GM12873 (cell line): ENCODE results near the gene SNX33.

Experiments
- TF ChIP-seq, protein P1 (sequence below): IDR thresholded peaks from 2 replicates; pipeline ENCODE4 v1.5.1; 2012; ENCODE audit warnings: low read depth, mild to moderate bottlenecking, moderate library complexity, low read length, control low read depth; ENCODE audit not compliant: insufficient read depth; ENCODE audit errors: missing control alignments

SNX33 gene

GRCh38 chr15:75637245-75638009 lies 10.3 kb upstream of the SNX33 start:
- TF ChIP-seq, protein P1, sequence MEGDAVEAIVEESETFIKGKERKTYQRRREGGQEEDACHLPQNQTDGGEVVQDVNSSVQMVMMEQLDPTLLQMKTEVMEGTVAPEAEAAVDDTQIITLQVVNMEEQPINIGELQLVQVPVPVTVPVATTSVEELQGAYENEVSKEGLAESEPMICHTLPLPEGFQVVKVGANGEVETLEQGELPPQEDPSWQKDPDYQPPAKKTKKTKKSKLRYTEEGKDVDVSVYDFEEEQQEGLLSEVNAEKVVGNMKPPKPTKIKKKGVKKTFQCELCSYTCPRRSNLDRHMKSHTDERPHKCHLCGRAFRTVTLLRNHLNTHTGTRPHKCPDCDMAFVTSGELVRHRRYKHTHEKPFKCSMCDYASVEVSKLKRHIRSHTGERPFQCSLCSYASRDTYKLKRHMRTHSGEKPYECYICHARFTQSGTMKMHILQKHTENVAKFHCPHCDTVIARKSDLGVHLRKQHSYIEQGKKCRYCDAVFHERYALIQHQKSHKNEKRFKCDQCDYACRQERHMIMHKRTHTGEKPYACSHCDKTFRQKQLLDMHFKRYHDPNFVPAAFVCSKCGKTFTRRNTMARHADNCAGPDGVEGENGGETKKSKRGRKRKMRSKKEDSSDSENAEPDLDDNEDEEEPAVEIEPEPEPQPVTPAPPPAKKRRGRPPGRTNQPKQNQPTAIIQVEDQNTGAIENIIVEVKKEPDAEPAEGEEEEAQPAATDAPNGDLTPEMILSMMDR, result no peak

DNA sequence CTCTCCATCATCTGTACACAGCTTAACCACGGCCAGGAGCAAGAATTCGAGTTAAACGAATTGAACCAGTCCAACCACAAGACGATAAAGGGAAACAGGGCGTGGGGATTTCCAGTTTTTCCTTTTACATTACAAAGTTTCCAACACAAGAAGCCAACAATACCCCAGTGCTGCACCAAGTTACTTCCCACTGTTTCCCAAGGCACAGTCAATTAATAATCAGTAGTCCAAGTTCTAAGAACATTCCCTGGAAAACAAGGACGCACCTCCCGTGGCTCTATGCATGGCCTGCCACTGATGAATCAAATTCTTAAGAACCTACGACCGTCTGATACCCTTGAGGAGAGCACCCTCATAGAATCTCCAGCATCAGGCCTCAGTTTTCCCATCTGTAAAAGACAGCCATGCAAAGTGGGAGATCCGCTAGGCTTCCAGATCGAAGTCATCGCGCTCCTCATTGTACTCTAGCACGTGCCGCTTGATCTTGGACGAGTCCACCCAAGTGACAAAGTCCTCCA lies 8.5 kb upstream of the SNX33 start:
- TF ChIP-seq, protein P1, result no peak

DNA sequence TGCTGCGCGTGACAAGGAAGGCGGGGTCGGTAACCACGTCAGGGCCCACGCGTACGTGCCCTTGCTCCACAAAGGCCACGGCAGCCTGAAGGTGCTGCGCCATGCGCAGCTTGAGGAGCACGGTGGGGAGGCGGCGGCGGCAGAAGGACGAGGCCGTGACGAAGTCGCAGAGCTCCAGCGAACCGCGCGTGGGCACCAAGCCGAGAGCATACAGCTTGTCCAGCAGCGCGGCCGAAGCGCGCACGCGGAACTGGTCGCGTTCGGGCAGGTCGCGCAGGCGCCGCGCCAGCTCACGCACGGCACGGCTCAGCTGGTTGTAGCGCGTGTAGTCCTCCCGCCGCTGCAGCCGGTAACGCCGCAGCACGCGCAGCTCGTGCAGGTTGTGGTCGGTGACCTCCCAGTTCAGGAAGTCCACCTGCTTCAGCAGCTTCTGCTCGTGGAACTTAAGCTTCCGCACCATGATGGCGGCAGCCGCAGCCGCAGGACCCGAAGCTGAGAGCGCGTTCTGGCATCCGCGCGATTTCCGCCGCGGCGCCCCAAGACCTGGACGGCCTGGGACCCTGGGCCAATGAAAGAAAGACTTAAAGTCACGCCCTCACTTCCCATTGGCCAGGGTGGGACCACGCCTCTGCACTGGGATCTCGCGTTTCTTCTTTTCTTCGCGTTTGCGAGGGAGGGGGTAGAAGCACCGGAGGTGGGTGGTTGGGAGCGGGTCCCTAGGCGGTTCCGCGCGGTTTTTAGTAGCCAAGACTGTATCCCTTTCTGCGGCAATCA lies 7.8 kb upstream of the SNX33 start, which contains the start of gene IMP3:
TSS of gene IMP3 (minus strand) at position 516 of the 774 bp plus-strand sequence. CDS start at position 460, 56 bp downstream.
- TF ChIP-seq, protein P1, result no peak

GRCh38 chr15:75640483-75641178 lies 7.1 kb upstream of the SNX33 start:
- TF ChIP-seq, protein P1, result peak; percentile 44

DNA sequence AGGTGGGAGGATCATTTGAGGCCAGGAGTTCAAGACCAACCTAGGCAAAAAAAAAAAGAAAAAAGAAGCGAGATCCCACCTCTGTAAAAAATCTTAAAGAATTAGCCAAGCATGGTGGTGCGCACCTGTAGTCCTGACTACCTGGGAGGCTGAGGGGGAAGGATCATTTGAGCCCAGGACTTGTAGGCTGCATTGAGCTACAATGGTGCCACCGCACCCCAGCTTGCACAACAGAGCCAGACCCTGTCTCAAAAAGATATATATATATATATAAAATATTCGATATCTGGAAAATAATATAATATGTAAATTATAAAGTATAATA lies 6.6 kb upstream of the SNX33 start:
- TF ChIP-seq, protein P1, result no peak

DNA sequence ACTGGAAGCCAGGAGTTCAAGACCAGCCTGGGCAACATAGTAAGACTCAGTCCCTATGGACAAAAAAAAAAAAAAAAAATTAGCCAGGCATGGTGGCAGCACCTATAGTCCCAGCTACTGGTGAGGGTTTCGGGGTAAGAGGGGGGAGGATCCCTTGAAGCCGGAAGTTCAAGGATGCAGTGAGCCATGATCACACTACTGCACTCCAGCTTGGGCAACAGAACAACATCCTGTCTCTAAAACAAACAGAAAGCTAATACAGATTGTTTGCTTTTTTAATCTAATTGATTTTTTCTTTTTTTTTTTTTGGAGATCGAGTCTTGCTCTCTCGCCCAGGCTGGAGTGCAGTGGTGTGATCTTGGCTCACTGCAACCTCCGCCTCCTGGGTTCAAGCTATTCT lies 6.1 kb upstream of the SNX33 start:
- TF ChIP-seq, protein P1, result no peak

- TF ChIP-seq, protein P1, result no peak
Observed at GRCh38 chr15:75644376-75644775, 3.3 kb upstream of the SNX33 start.
